Tibial nerve (tissue), 4 donors: ENCODE data around the gene HEPN1. TPM values are rescaled to one million over a fixed set of nuclear protein-coding genes. Genes with fewer than 3 reads are reported as not detected.
A peak's percentile ranks its signal among the peaks of the same experiment; 100 is the strongest.

Experiments used
- DNase-seq, 2 donors: peaks; one replicate each; pipeline ENCODE4 v3.0.0-alpha.2; 2019; ENCODE audit warnings: low spot score in 2 of 2
- H3K27ac ChIP-seq, 4 donors: fragments of 200-600 bp; sonication (generic) in 3 of 4; one replicate each; pipeline ENCODE4 v1.5.1; 2017 to 2019; ENCODE audit warnings: mild to moderate bottlenecking in 1 of 4
- H3K27me3 ChIP-seq, 2 donors: fragments of 200-600 bp; sonication (generic) in 1 of 2; one replicate each; pipeline versions ENCODE4 v1.5.1 to v1.6.0; 2017 to 2019
- H3K36me3 ChIP-seq, 3 donors: fragments of 200-600 bp; sonication (generic); one replicate each; pipeline ENCODE4 v1.5.1; 2018 to 2019
- H3K4me1 ChIP-seq, 4 donors: fragments of 200-600 bp; sonication (generic) in 3 of 4; one replicate each; pipeline ENCODE4 v1.5.1; 2017 to 2019
- H3K4me3 ChIP-seq, 4 donors: fragments of 200-600 bp; sonication (generic) in 3 of 4; one replicate each; pipeline ENCODE4 v1.5.1; 2017 to 2019; ENCODE audit warnings: mild to moderate bottlenecking in 1 of 4, moderate library complexity in 1 of 4
- H3K9me3 ChIP-seq, 4 donors: fragments of 200-600 bp; sonication (generic) in 3 of 4; one replicate each; pipeline ENCODE4 v1.5.1; 2017 to 2019
- EP300 ChIP-seq, 2 donors: sonication (generic); formaldehyde crosslinking; IDR thresholded peaks; one replicate each; pipeline ENCODE4 v1.6.1; 2017; ENCODE audit warnings: antibody characterized with exemption in 2 of 2, mild to moderate bottlenecking in 1 of 2
- POLR2A ChIP-seq, 2 donors: fragments of 450-650 bp; IDR thresholded peaks; one replicate each; pipeline ENCODE4 v1.6.1; 2017; ENCODE audit warnings: antibody characterized with exemption in 2 of 2, mild to moderate bottlenecking in 2 of 2, moderate library complexity in 2 of 2
- WGBS, 2 donors: methylation state at CpG; one replicate each; pipeline ENCODE4 v1.1.5; 2018; 5-methylcytosine and 5-hydroxymethylcytosine counted together
- total RNA-seq, 4 donors: library from RNA; depleted of rRNA; stranded (reverse); fragments of >200 nt; gene quantifications; one replicate each; pipeline ENCODE4 v1.1.0, GENCODE V29; 2016
- TF ChIP-seq, protein P1 (sequence below), 5 experiments: fragments of 200-600 bp in 3 of 5; fragments of 450-650 bp in 2 of 5; sonication (generic) in 3 of 5; IDR thresholded peaks; one replicate each; pipeline ENCODE4 v1.5.1; 2016 to 2019; ENCODE audit warnings: antibody characterized with exemption in 5 of 5, mild to moderate bottlenecking in 3 of 5, moderate library complexity in 2 of 5

The HEPN1 gene
- total RNA-seq, 4 donors from 2014 or later = not detected

DNA sequence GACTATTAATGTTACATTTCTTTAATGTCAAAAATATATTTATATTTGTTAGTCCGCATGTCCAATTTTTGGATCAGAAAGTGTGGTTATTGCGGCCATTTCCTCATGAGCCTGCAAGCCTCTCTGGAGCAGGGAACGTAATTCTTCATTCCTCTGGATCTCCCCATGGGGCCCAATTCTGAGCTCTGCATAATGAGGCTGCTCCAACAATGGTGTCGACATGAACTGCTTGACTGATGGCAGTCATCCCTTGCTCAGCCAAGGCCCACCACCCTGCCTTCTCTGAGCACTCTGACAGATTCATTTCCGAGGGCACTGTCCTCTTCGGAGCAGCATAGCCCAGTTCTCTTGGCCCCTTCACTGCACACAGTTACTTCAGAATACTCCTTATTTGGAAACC, 19.9 kb downstream of the HEPN1 start:
- H3K4me1 ChIP-seq = peaks cover 0 to 64% (median 2%) of the 10 kb centered on the region in 4 donors
- TF ChIP-seq POLR2A (IDR thresholded peaks at IDR 0.05) = no peak
- TF ChIP-seq, protein P1, sequence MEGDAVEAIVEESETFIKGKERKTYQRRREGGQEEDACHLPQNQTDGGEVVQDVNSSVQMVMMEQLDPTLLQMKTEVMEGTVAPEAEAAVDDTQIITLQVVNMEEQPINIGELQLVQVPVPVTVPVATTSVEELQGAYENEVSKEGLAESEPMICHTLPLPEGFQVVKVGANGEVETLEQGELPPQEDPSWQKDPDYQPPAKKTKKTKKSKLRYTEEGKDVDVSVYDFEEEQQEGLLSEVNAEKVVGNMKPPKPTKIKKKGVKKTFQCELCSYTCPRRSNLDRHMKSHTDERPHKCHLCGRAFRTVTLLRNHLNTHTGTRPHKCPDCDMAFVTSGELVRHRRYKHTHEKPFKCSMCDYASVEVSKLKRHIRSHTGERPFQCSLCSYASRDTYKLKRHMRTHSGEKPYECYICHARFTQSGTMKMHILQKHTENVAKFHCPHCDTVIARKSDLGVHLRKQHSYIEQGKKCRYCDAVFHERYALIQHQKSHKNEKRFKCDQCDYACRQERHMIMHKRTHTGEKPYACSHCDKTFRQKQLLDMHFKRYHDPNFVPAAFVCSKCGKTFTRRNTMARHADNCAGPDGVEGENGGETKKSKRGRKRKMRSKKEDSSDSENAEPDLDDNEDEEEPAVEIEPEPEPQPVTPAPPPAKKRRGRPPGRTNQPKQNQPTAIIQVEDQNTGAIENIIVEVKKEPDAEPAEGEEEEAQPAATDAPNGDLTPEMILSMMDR (IDR thresholded peaks at IDR 0.05) = no peak
- TF ChIP-seq EP300 (IDR thresholded peaks at IDR 0.05) = no peak
- DNase-seq = no peak
- H3K9me3 ChIP-seq = no peaks in the 10 kb centered on the region
- WGBS, 2 donors = 76 to 85% methylated on average over 6 of the region's 6 CpGs
- peak overlapping the region in 1 of 4 donors; percentile 82 for H3K27ac ChIP-seq
- H3K4me3 ChIP-seq = no peak overlapping the region
- H3K36me3 ChIP-seq = no peaks in the 10 kb centered on the region
- H3K27me3 ChIP-seq = no peaks in the 10 kb centered on the region

DNA sequence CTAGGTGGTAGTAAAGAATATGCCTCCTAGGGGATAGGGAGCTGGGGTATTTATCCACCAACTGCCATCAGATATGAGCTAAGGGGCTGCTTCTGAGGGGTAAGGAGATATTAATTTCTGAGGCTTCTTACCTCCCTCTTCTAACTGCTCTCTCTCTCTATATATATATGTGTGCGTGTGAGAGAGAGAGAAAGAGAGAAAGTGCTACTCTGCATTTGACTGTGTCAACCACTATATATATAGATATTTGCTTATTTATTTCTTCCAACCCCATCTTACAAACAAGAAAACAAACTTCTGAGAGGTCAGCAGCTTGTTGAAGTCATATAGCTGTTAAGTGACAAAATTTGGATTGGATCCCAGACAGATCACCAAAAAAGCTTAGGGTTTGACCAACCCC, 22.7 kb downstream of the HEPN1 start:
- 91 to 96% methylated on average over 1 of the region's 1 CpG for WGBS, 2 donors
- Histone ChIP-seq H3K9me3 (no peaks in the 10 kb centered on the region), H3K4me1 (peaks cover 0 to 48% (median 2%) of the 10 kb centered on the region in 4 donors), H3K27ac (peak overlapping the region; percentile 0 to 87 (median 57)), H3K27me3 (no peaks in the 10 kb centered on the region), H3K4me3 (no peak overlapping the region), H3K36me3 (no peaks in the 10 kb centered on the region)
- no peak for DNase-seq
- TF ChIP-seq POLR2A (IDR thresholded peaks at IDR 0.05) = no peak
- TF ChIP-seq, protein P1 (IDR thresholded peaks at IDR 0.05) = no peak
- no peak for TF ChIP-seq EP300 (IDR thresholded peaks at IDR 0.05)

DNA sequence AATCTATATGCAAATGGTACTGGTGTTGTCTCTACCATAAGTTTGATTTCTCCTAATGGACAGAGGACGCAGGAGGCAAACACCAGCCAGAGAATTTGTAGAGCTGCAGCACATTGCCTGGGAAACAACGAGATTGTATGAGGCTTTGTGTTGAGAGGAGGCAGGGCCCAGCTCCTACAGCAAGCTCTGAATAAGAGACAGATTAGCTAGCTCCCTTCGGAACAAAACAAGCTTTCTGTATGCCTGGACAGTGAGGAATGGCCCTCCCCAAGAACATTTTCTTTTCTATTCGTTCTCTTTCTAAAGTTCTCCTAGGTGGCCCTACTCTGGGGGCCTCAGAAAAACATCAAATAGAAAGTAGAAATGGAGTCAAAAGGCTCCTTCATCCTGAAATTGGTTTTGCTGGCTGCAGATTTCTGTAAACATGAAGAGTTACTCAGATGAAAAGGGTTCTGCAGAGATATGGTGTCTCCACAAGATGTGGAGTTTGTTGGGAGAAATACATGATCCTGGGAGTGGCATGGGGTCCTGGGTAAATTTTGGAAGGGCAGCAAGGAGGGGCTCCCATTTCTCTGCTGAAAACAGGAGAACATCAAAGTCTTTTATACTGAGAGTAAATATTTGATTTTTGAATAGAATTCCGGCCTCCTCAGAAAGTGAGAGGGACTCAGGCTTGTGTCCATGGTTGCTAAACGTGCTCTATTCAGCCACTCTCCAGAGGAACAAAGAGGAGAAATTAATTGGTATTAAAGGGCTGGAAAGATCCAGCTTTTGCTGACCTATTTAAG, 23.6 kb downstream of the HEPN1 start:
- 36% methylated on average over 6 of the region's 6 CpGs for WGBS, 2 donors
- H3K9me3 ChIP-seq = no peaks in the 10 kb centered on the region
- H3K36me3 ChIP-seq = no peaks in the 10 kb centered on the region
- H3K27ac ChIP-seq = peak overlapping the region; percentile 0 to 87 (median 58)
- H3K27me3 ChIP-seq = no peaks in the 10 kb centered on the region
- no peak overlapping the region for H3K4me3 ChIP-seq
- DNase-seq = no peak
- peaks cover 0 to 49% (median 2%) of the 10 kb centered on the region in 4 donors for H3K4me1 ChIP-seq
- TF ChIP-seq EP300 (IDR thresholded peaks at IDR 0.05) = peak in 1 of 2 donors; percentile 16
- no peak for TF ChIP-seq POLR2A (IDR thresholded peaks at IDR 0.05)
- TF ChIP-seq, protein P1 (IDR thresholded peaks at IDR 0.05) = no peak

DNA sequence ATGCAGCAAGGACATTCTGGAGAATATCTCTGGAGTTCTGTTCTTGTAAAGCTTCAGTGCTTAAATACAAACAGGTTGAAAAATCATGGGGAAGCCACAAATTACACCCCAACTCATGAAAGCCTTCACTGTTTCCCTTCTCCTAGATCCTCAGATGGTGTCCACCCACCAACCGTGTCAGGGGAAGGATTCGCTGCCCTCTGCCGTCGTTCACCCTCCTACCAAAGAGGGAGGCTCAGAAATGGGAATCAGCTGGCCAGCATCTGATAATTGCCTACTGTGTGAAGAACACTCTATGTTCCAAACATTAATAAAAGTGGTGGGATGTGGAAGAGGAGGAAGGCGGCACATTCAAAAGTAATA, 24.2 kb downstream of the HEPN1 start:
- Histone ChIP-seq H3K27me3 (no peaks in the 10 kb centered on the region), H3K9me3 (no peaks in the 10 kb centered on the region), H3K27ac (peak overlapping the region; percentile 0 to 87 (median 58)), H3K4me1 (peaks cover 0 to 43% (median 0%) of the 10 kb centered on the region in 4 donors), H3K36me3 (no peaks in the 10 kb centered on the region), H3K4me3 (no peak overlapping the region)
- no peak for TF ChIP-seq EP300 (IDR thresholded peaks at IDR 0.05)
- TF ChIP-seq, protein P1 (IDR thresholded peaks at IDR 0.05) = no peak
- DNase-seq = no peak
- 38 to 48% methylated on average over 5 of the region's 5 CpGs for WGBS, 2 donors

DNA sequence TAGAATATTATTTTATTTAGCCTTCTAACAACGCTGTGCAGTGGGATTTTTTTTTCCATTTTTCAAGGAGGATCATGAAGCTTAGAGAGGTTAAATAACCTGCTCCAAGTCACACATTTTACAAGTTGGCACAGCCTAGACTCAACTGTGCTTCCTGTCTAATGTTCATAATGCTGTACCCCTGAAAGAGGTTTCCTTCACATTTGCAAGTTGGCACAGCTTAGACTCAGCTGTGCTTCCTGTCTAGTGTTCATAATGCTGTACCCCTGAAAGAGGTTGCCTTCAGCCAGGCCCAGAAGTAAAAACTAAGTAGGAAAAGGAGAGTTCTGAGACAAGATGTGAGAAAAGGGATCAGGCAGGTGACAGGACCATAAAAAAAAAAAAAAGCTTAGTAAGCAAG, 24.7 kb downstream of the HEPN1 start:
- 34 to 43% methylated on average over 1 of the region's 1 CpG for WGBS, 2 donors
- H3K4me1 ChIP-seq = peaks cover 0 to 38% (median 0%) of the 10 kb centered on the region in 4 donors
- H3K27ac ChIP-seq = peak overlapping the region in 2 of 4 donors; percentile 76 to 87
- H3K4me3 ChIP-seq = no peak overlapping the region
- H3K27me3 ChIP-seq = no peaks in the 10 kb centered on the region
- no peak for DNase-seq
- no peaks in the 10 kb centered on the region for H3K9me3 ChIP-seq
- no peaks in the 10 kb centered on the region for H3K36me3 ChIP-seq
- no peak for TF ChIP-seq POLR2A (IDR thresholded peaks at IDR 0.05)
